Measurements from ENCODE around the gene HMOX1.

HMOX1 gene

GRCh38 chr22:35381424-35382009 is 621 bp downstream of the HMOX1 start:
- peak overlapping the region; percentile 93 for H3K4me2 ChIP-seq (ENCODE audit: low read depth, low read length)
- H3F3A ChIP-seq (ENCODE audit: insufficient read depth, low read length), result peaks cover 23% of the 10 kb centered on the region
- peak overlapping the region; percentile 64 for H3K9ac ChIP-seq (ENCODE audit: low read length)
- TF ChIP-seq EZH2 (optimal IDR thresholded peaks at IDR 0.05; ENCODE audit: low read depth, low read length) (no peak), CTCF (IDR thresholded peaks at IDR 0.05; ENCODE audit: low read length) (no peak), EZH2phosphoT487 (IDR thresholded peaks at IDR 0.05; ENCODE audit: low read length) (no peak)
- no peaks in the 10 kb centered on the region for H3K27me3 ChIP-seq (replicated peaks; ENCODE audit: insufficient read depth, low read length)
- H3K4me3 ChIP-seq (ENCODE audit: low read length), result peak overlapping the region; percentile 76
- peaks cover 25% of the 10 kb centered on the region for H3K4me1 ChIP-seq (ENCODE audit: low read length)
- DNase-seq, result peak; percentile 35
- H4K20me1 ChIP-seq (ENCODE audit: insufficient read depth, low read length), result no peaks in the 10 kb centered on the region
- no peaks in the 10 kb centered on the region for H3K36me3 ChIP-seq (replicated peaks; ENCODE audit: insufficient read depth, low read length)
- H3K9me2 ChIP-seq (replicated peaks; ENCODE audit: insufficient read depth, low read length), result no peaks in the 10 kb centered on the region
- H3K27ac ChIP-seq (ENCODE audit: low read length), result peak overlapping the region; percentile 4; the same call in 1 of the 2 replicates
- no peaks in the 10 kb centered on the region for H3K79me2 ChIP-seq (ENCODE audit: low read length)
- peak overlapping the region; percentile 89 for H2AFZ ChIP-seq (ENCODE audit: low read length)
- no peaks in the 10 kb centered on the region for H3K9me3 ChIP-seq (replicated peaks; ENCODE audit: insufficient read depth, low read length)

- no peaks in the 10 kb centered on the region for H3K27me3 ChIP-seq (replicated peaks; ENCODE audit: insufficient read depth, low read length)
- H3K4me3 ChIP-seq (ENCODE audit: low read length), result no peak overlapping the region
- H3F3A ChIP-seq (ENCODE audit: insufficient read depth, low read length), result peaks cover 9% of the 10 kb centered on the region; the same call in 1 of the 2 replicates
- no peaks in the 10 kb centered on the region for H4K20me1 ChIP-seq (ENCODE audit: insufficient read depth, low read length)
- H3K9me3 ChIP-seq (replicated peaks; ENCODE audit: insufficient read depth, low read length), result no peaks in the 10 kb centered on the region
- no peak for TF ChIP-seq CTCF (IDR thresholded peaks at IDR 0.05; ENCODE audit: low read length)
- TF ChIP-seq EZH2phosphoT487 (IDR thresholded peaks at IDR 0.05; ENCODE audit: low read length), result no peak
- TF ChIP-seq EZH2 (optimal IDR thresholded peaks at IDR 0.05; ENCODE audit: low read depth, low read length), result no peak
- peaks cover 9% of the 10 kb centered on the region for H3K4me1 ChIP-seq (ENCODE audit: low read length)
- no peaks in the 10 kb centered on the region for H3K79me2 ChIP-seq (ENCODE audit: low read length)
- H3K9me2 ChIP-seq (replicated peaks; ENCODE audit: insufficient read depth, low read length), result no peaks in the 10 kb centered on the region
- no peak for DNase-seq
- no peaks in the 10 kb centered on the region for H3K36me3 ChIP-seq (replicated peaks; ENCODE audit: insufficient read depth, low read length)
- H3K27ac ChIP-seq (ENCODE audit: low read length), result no peak overlapping the region
- H3K4me2 ChIP-seq (ENCODE audit: low read depth, low read length), result no peak overlapping the region
- no peak overlapping the region for H3K9ac ChIP-seq (ENCODE audit: low read length)
- H2AFZ ChIP-seq (ENCODE audit: low read length), result no peak overlapping the region
Measured at GRCh38 chr22:35383679-35384071, 2.8 kb downstream of the HMOX1 start.

- no peak for DNase-seq
- H3K4me3 ChIP-seq (ENCODE audit: low read length), result no peak overlapping the region
- no peak for TF ChIP-seq EZH2phosphoT487 (IDR thresholded peaks at IDR 0.05; ENCODE audit: low read length)
- TF ChIP-seq EZH2 (optimal IDR thresholded peaks at IDR 0.05; ENCODE audit: low read depth, low read length), result no peak
- no peak for TF ChIP-seq CTCF (IDR thresholded peaks at IDR 0.05; ENCODE audit: low read length)
- H3K79me2 ChIP-seq (ENCODE audit: low read length), result no peaks in the 10 kb centered on the region
- H3K27me3 ChIP-seq (replicated peaks; ENCODE audit: insufficient read depth, low read length), result no peaks in the 10 kb centered on the region
- no peak overlapping the region for H2AFZ ChIP-seq (ENCODE audit: low read length)
- H3K9me3 ChIP-seq (replicated peaks; ENCODE audit: insufficient read depth, low read length), result no peaks in the 10 kb centered on the region
- no peaks in the 10 kb centered on the region for H3K36me3 ChIP-seq (replicated peaks; ENCODE audit: insufficient read depth, low read length)
- H3K9me2 ChIP-seq (replicated peaks; ENCODE audit: insufficient read depth, low read length), result no peaks in the 10 kb centered on the region
- H3K27ac ChIP-seq (ENCODE audit: low read length), result no peak overlapping the region
- no peak overlapping the region for H3K9ac ChIP-seq (ENCODE audit: low read length)
- H3F3A ChIP-seq (ENCODE audit: insufficient read depth, low read length), result peaks cover 9% of the 10 kb centered on the region; the same call in 1 of the 2 replicates
- H3K4me1 ChIP-seq (ENCODE audit: low read length), result peaks cover 9% of the 10 kb centered on the region
- H3K4me2 ChIP-seq (ENCODE audit: low read depth, low read length), result no peak overlapping the region
- no peaks in the 10 kb centered on the region for H4K20me1 ChIP-seq (ENCODE audit: insufficient read depth, low read length)
Measured at GRCh38 chr22:35384527-35384926, 3.6 kb downstream of the HMOX1 start.

Data from MM.1S (cell line).